CD14-positive monocyte (primary cell): ENCODE measurements around the gene PTPRN2. TPM values are rescaled to one million over a fixed set of nuclear protein-coding genes. Genes with fewer than 3 reads are reported as not detected.

ENCODE experiments used
- DNase-seq, 3 donors: peaks; one replicate each; pipeline ENCODE4 v3.0.0-alpha.2; 2011 to 2022
- H2AFZ ChIP-seq: 2 replicates; pipeline ENCODE4 v1.6.0; 2012; ENCODE audit warnings: mild to moderate bottlenecking, low read depth, low read length, inconsistent platforms; ENCODE audit not compliant: insufficient read depth, poor library complexity, severe bottlenecking
- H3K27ac ChIP-seq, 2 donors: 1 replicate in 1 of 2; 2 replicates in 1 of 2; pipeline ENCODE4 v1.5.1; 2012 to 2013; ENCODE audit warnings: low read length in 2 of 2, control low read depth in 1 of 2, inconsistent platforms in 1 of 2, low read depth in 1 of 2, mild to moderate bottlenecking in 1 of 2
- H3K27me3 ChIP-seq, 2 donors: one replicate each; pipeline versions ENCODE4 v1.6.0 to v1.6.1; 2011 to 2013; ENCODE audit warnings: low read length in 2 of 2; ENCODE audit not compliant: control insufficient read depth in 2 of 2, insufficient read depth in 2 of 2
- H3K36me3 ChIP-seq, 2 donors: replicated peaks in 1 of 2; 1 replicate in 1 of 2; 2 replicates in 1 of 2; pipeline versions ENCODE4 v1.5.1 to v1.6.1; 2012 to 2013; ENCODE audit warnings: low read length in 2 of 2, control low read depth in 1 of 2, inconsistent platforms in 1 of 2, mild to moderate bottlenecking in 1 of 2; ENCODE audit not compliant: insufficient read depth in 2 of 2, control insufficient read depth in 1 of 2
- H3K4me1 ChIP-seq, 2 donors: 1 replicate in 1 of 2; 2 replicates in 1 of 2; pipeline versions ENCODE4 v1.5.1 to v1.6.1; 2012 to 2013; ENCODE audit warnings: low read length in 2 of 2, control low read depth in 1 of 2, inconsistent platforms in 1 of 2, mild to moderate bottlenecking in 1 of 2, moderate library complexity in 1 of 2; ENCODE audit not compliant: insufficient read depth in 2 of 2, control insufficient read depth in 1 of 2
- H3K4me2 ChIP-seq: replicated peaks from 2 replicates; pipeline ENCODE3; 2012; ENCODE audit warnings: low read length, moderate library complexity, mild to moderate bottlenecking; ENCODE audit not compliant: poor library complexity, severe bottlenecking; ENCODE audit errors: extremely low read depth
- H3K4me3 ChIP-seq, 3 experiments: fragments of 200-600 bp in 1 of 3; sonication (generic) in 1 of 3; replicated peaks in 1 of 3; 1 replicate in 2 of 3; 2 replicates in 1 of 3; pipeline ENCODE4 v1.5.1; 2011 to 2013; ENCODE audit warnings: low read length in 3 of 3, mild to moderate bottlenecking in 3 of 3, control low read depth in 2 of 3, low read depth in 2 of 3, inconsistent platforms in 1 of 3, moderate library complexity in 1 of 3
- H3K79me2 ChIP-seq: 2 replicates; pipeline ENCODE4 v1.6.0; 2012; ENCODE audit warnings: mild to moderate bottlenecking, control low read depth, inconsistent platforms, low read length, moderate library complexity; ENCODE audit not compliant: insufficient read depth
- H3K9ac ChIP-seq: 2 replicates; pipeline ENCODE4 v1.6.0; 2017; ENCODE audit warnings: low read length, mild to moderate bottlenecking; ENCODE audit not compliant: insufficient read depth, poor library complexity, severe bottlenecking
- H3K9me3 ChIP-seq, 2 donors: replicated peaks in 1 of 2; 1 replicate in 1 of 2; 2 replicates in 1 of 2; pipeline versions ENCODE4 v1.5.1 to v1.6.1; 2012 to 2013; ENCODE audit warnings: low read length in 2 of 2, control low read depth in 1 of 2; ENCODE audit not compliant: control insufficient read depth in 1 of 2, insufficient read depth in 1 of 2
- H4K20me1 ChIP-seq: 2 replicates; pipeline ENCODE4 v1.6.0; 2012; ENCODE audit warnings: mild to moderate bottlenecking, low read length, control low read depth, moderate library complexity; ENCODE audit not compliant: insufficient read depth
- H3K27ac Mint-ChIP-seq, 7 donors: one replicate each; pipeline ENCODE4 v1.8.0; 2020; ENCODE audit warnings: mild to moderate bottlenecking in 7 of 7, mixed read lengths in 7 of 7, moderate library complexity in 6 of 7, inconsistent platforms in 2 of 7
- H3K27me3 Mint-ChIP-seq, 3 donors: one replicate each; pipeline ENCODE4 v1.8.0; 2021 to 2022; ENCODE audit warnings: low read depth in 3 of 3, mild to moderate bottlenecking in 3 of 3, mixed read lengths in 3 of 3, moderate library complexity in 3 of 3, inconsistent platforms in 1 of 3
- H3K36me3 Mint-ChIP-seq, 2 donors: one replicate each; pipeline ENCODE4 v1.8.0; 2020; ENCODE audit warnings: mixed read lengths in 2 of 2, inconsistent platforms in 1 of 2, mild to moderate bottlenecking in 1 of 2
- H3K4me1 Mint-ChIP-seq: one replicate; pipeline ENCODE4 v1.8.0; 2020; ENCODE audit warnings: mild to moderate bottlenecking, mixed read lengths
- H3K4me3 Mint-ChIP-seq, 2 donors: one replicate each; pipeline ENCODE4 v1.8.0; 2020; ENCODE audit warnings: mild to moderate bottlenecking in 2 of 2, mixed read lengths in 2 of 2, moderate library complexity in 1 of 2
- H3K9me3 Mint-ChIP-seq, 7 donors: one replicate each; pipeline ENCODE4 v1.8.0; 2020 to 2022; ENCODE audit warnings: mixed read lengths in 7 of 7, mild to moderate bottlenecking in 6 of 7, moderate library complexity in 6 of 7, inconsistent platforms in 2 of 7
- CTCF ChIP-seq: fragments of 200-600 bp; IDR thresholded peaks from one replicate; pipeline ENCODE4 v1.8.0; 2022; ENCODE audit warnings: antibody characterized with exemption, mild to moderate bottlenecking
- WGBS: methylation state at CpG from one replicate; pipeline ENCODE4 v1.1.5; 2013; ENCODE audit warnings: missing lambda C conversion rate; ENCODE audit not compliant: insufficient coverage; 5-methylcytosine and 5-hydroxymethylcytosine counted together
- intact Hi-C, 2 donors: fragments of 100-400 bp; cut with micrococcal nuclease; formaldehyde crosslinking; loops; one replicate each; pipeline versions ENCODE4 v1.15.0 to v1.15.1; 2023
- polyA plus RNA-seq, 3 donors: library from polyadenylated mRNA; depleted of rRNA in 1 of 3; unstranded in 2 of 3; stranded (reverse) in 1 of 3; fragments of 300-500 nt in 2 of 3; fragments of >200 nt in 1 of 3; fragmentation: Illumina TruSeq in 2 of 3; gene quantifications; 1 replicate in 2 of 3; 2 replicates in 1 of 3; pipeline ENCODE4 v1.2.3, GENCODE V29; 2012 to 2021

PTPRN2 gene
- polyA plus RNA-seq, 3 donors = 0.25 to 1.4 (median 0.97) TPM

- peaks cover 0 to 6% (median 2%) of the 10 kb centered on the region in 3 donors for H3K27me3 Mint-ChIP-seq
- Histone ChIP-seq H3K27me3 (no peaks in the 10 kb centered on the region), H3K4me3 (no peak overlapping the region), H3K36me3 (no peaks in the 10 kb centered on the region), H4K20me1 (no peaks in the 10 kb centered on the region), H3K79me2 (no peaks in the 10 kb centered on the region), H3K9me3 (peaks cover 0 to 12% of the 10 kb centered on the region in 2 donors), H2AFZ (no peak overlapping the region), H3K4me1 (no peaks in the 10 kb centered on the region), H3K9ac (no peak overlapping the region), H3K27ac (no peak overlapping the region), H3K4me2 (no peak overlapping the region)
- H3K4me3 Mint-ChIP-seq = no peak overlapping the region
- no peaks in the 10 kb centered on the region for H3K4me1 Mint-ChIP-seq
- WGBS = 83% methylated on average over 3 of the region's 10 CpGs
- H3K9me3 Mint-ChIP-seq = peaks cover 10 to 15% (median 12%) of the 10 kb centered on the region in 7 donors
- no peak for TF ChIP-seq CTCF
- H3K36me3 Mint-ChIP-seq = no peaks in the 10 kb centered on the region
- no peak for DNase-seq
- intact Hi-C loops = no loop called here
- no peak overlapping the region for H3K27ac Mint-ChIP-seq
Measured at GRCh38 chr7:158401826-158402225, 185.8 kb downstream of the PTPRN2 start.

GRCh38 chr7:158401295-158401694 is 186.3 kb downstream of the PTPRN2 start:
- Mint-ChIP-seq H3K27me3 (peaks cover 0 to 6% (median 2%) of the 10 kb centered on the region in 3 donors), H3K27ac (no peak overlapping the region), H3K4me3 (no peak overlapping the region), H3K4me1 (no peaks in the 10 kb centered on the region), H3K36me3 (no peaks in the 10 kb centered on the region), H3K9me3 (peaks cover 10 to 15% (median 12%) of the 10 kb centered on the region in 7 donors)
- H3K79me2 ChIP-seq = no peaks in the 10 kb centered on the region
- H3K4me3 ChIP-seq = no peak overlapping the region
- H3K4me2 ChIP-seq = no peak overlapping the region
- DNase-seq = no peak
- H3K27ac ChIP-seq = no peak overlapping the region
- H3K9ac ChIP-seq = no peak overlapping the region
- H3K9me3 ChIP-seq = peaks cover 0 to 12% of the 10 kb centered on the region in 2 donors
- no peaks in the 10 kb centered on the region for H4K20me1 ChIP-seq
- H3K27me3 ChIP-seq = no peaks in the 10 kb centered on the region
- 86% methylated on average over 8 of the region's 8 CpGs for WGBS
- no peaks in the 10 kb centered on the region for H3K36me3 ChIP-seq
- intact Hi-C loops = no loop called here
- H2AFZ ChIP-seq = no peak overlapping the region
- H3K4me1 ChIP-seq = no peaks in the 10 kb centered on the region
- no peak for TF ChIP-seq CTCF
